A549 (cell line): ENCODE measurements around the gene DCPS. TPM values are rescaled to one million over a fixed set of nuclear protein-coding genes. Genes with fewer than 3 reads are reported as not detected.

Experiments used
- ATAC-seq, 2 experiments: fragments of 200-7000 bp in 1 of 2; fragments of >200 bp in 1 of 2; cut with Nextera tagmentation in 1 of 2; cut with Tn5 transposase in 1 of 2; 3 replicates each; pipeline versions ENCODE4 v1.8.0 to v1.9.1; 2018 to 2020; ENCODE audit warnings: mild to moderate bottlenecking in 1 of 2, moderate library complexity in 1 of 2
- CTCF ChIA-PET: fragments of 300-600 bp; sonication (Branson Sonifier 250); formaldehyde crosslinking; extraction: SDS; loops from one replicate; lab custom pipeline; 2021; ENCODE audit warnings: antibody characterized with exemption, inconsistent platforms; lab: Yijun Ruan, JAX
- POLR2A ChIA-PET: fragments of 350-600 bp; formaldehyde crosslinking; extraction: SDS; loops from one replicate; lab custom pipeline; 2021; ENCODE audit warnings: antibody characterized with exemption, inconsistent platforms; lab: Yijun Ruan, JAX
- DNase-seq, 2 experiments: peaks; one replicate each; pipeline versions ENCODE4 v3.0.0 to v3.0.0-alpha.2; 2011 to 2016; ENCODE audit warnings: low read depth in 1 of 2, low spot score in 1 of 2
- FAIRE-seq: peaks from 2 replicates; lab custom pipeline; 2011; peaks lifted over from hg19 to GRCh38; lab: Jason Lieb, UNC
- H3K27ac ChIP-seq, 2 experiments: fragments of >200 bp; sonication (Bioruptor Twin); formaldehyde crosslinking; 3 replicates each; pipeline ENCODE4 v1.5.1; 2016 to 2017
- H3K4me1 ChIP-seq: fragments of >200 bp; sonication (Bioruptor Twin); formaldehyde crosslinking; 3 replicates; pipeline ENCODE4 v1.6.1; 2016
- H3K4me2 ChIP-seq: fragments of >200 bp; sonication (Bioruptor Twin); formaldehyde crosslinking; 3 replicates; pipeline ENCODE4 v1.6.1; 2016
- H3K4me3 ChIP-seq: fragments of >200 bp; sonication (Bioruptor Twin); formaldehyde crosslinking; 3 replicates; pipeline ENCODE4 v1.5.1; 2016
- H3K9me3 ChIP-seq: fragments of >200 bp; sonication (Bioruptor Twin); formaldehyde crosslinking; 3 replicates; pipeline ENCODE4 v1.6.1; 2016
- BHLHE40 ChIP-seq: IDR thresholded peaks from 2 replicates; pipeline ENCODE4 v1.6.1; 2012; ENCODE audit warnings: low read depth, low read length, inconsistent platforms
- CBX8 ChIP-seq: fragments of 200-600 bp; sonication (generic); IDR thresholded peaks from 2 replicates; pipeline ENCODE4 v1.6.1; 2016
- CEBPB ChIP-seq, 2 experiments: fragments of >200 bp in 1 of 2; sonication (Bioruptor Twin) in 1 of 2; formaldehyde crosslinking in 1 of 2; IDR thresholded peaks; 2 replicates each; pipeline ENCODE4 v1.6.1; 2012 to 2016
- CHD2 ChIP-seq: fragments of 150-350 bp; IDR thresholded peaks from 2 replicates; pipeline ENCODE4 v1.6.1; 2014; ENCODE audit warnings: low read length; ENCODE audit not compliant: partially characterized antibody
- EHMT2 ChIP-seq: fragments of 200-600 bp; sonication (generic); IDR thresholded peaks from 2 replicates; pipeline ENCODE4 v1.6.1; 2016; ENCODE audit warnings: antibody characterized with exemption, low read depth, mild to moderate bottlenecking, moderate library complexity
- FOXS1 ChIP-seq: fragments of 250-450 bp; sonication (Bioruptor Pico); IDR thresholded peaks from 2 replicates; pipeline ENCODE4 v1.5.0; 2020; ENCODE audit warnings: mild to moderate bottlenecking, moderate library complexity
- HEYL ChIP-seq: fragments of 250-450 bp; sonication (Bioruptor Pico); IDR thresholded peaks from 2 replicates; pipeline ENCODE4 v1.8.0; 2021; ENCODE audit warnings: mild to moderate bottlenecking, moderate library complexity
- HOXA7 ChIP-seq: fragments of 250-450 bp; sonication (Bioruptor Pico); IDR thresholded peaks from 2 replicates; pipeline ENCODE4 v1.5.0; 2020; ENCODE audit warnings: mild to moderate bottlenecking, moderate library complexity
- HOXB13 ChIP-seq: fragments of 250-450 bp; sonication (Bioruptor Pico); IDR thresholded peaks from 2 replicates; pipeline ENCODE4 v1.5.0; 2020; ENCODE audit warnings: low read depth, mild to moderate bottlenecking, moderate library complexity
- JUN ChIP-seq, 2 experiments: fragments of >200 bp; sonication (Bioruptor Twin); formaldehyde crosslinking; IDR thresholded peaks; 2 replicates in 1 of 2; 3 replicates in 1 of 2; pipeline ENCODE4 v1.6.1; 2016 to 2017
- JUNB ChIP-seq: fragments of >200 bp; sonication (Bioruptor Twin); formaldehyde crosslinking; IDR thresholded peaks from 2 replicates; pipeline ENCODE4 v1.6.1; 2016
- KDM1A ChIP-seq: fragments of 200-600 bp; sonication (generic); IDR thresholded peaks from 2 replicates; pipeline ENCODE4 v1.6.1; 2016; ENCODE audit warnings: low read depth, mild to moderate bottlenecking
- MAFK ChIP-seq: fragments of 450-650 bp; IDR thresholded peaks from 2 replicates; pipeline ENCODE4 v1.6.1; 2014; ENCODE audit not compliant: partially characterized antibody
- MAZ ChIP-seq: fragments of 150-350 bp; IDR thresholded peaks from 2 replicates; pipeline ENCODE4 v1.6.1; 2014; ENCODE audit warnings: antibody characterized with exemption, low read depth, low read length, borderline replicate concordance
- MYC ChIP-seq: IDR thresholded peaks from 2 replicates; pipeline ENCODE4 v1.6.1; 2012; ENCODE audit warnings: mild to moderate bottlenecking, inconsistent platforms, low read length, improper control_type of control experiment, borderline replicate concordance
- NFE2L2 ChIP-seq: fragments of 150-350 bp; conservative IDR thresholded peaks from 2 replicates; pipeline ENCODE4 v1.6.1; 2014; ENCODE audit warnings: low read length
- NR3C1 ChIP-seq: fragments of >200 bp; sonication (Bioruptor Twin); formaldehyde crosslinking; IDR thresholded peaks from 3 replicates; pipeline ENCODE4 v1.6.1; 2017
- POLR2AphosphoS2 ChIP-seq: conservative IDR thresholded peaks from 2 replicates; pipeline ENCODE4 v1.6.1; 2012; ENCODE audit warnings: low read length, improper control_type of control experiment, inconsistent platforms
- RARB ChIP-seq: fragments of 250-450 bp; sonication (Bioruptor Pico); IDR thresholded peaks from 2 replicates; pipeline ENCODE4 v1.8.0; 2021; ENCODE audit warnings: mild to moderate bottlenecking, moderate library complexity
- SMC3 ChIP-seq: fragments of >200 bp; sonication (Bioruptor Twin); formaldehyde crosslinking; IDR thresholded peaks from 3 replicates; pipeline ENCODE4 v1.6.1; 2018; ENCODE audit warnings: inconsistent platforms
- SREBF2 ChIP-seq: fragments of 450-650 bp; IDR thresholded peaks from 2 replicates; pipeline ENCODE4 v1.6.1; 2014; ENCODE audit warnings: mild to moderate bottlenecking, moderate library complexity
- ZSCAN20 ChIP-seq: fragments of 250-450 bp; sonication (Bioruptor Pico); IDR thresholded peaks from 2 replicates; pipeline ENCODE4 v1.8.0; 2022; ENCODE audit warnings: mild to moderate bottlenecking, moderate library complexity
- WGBS: methylation state at CpG from one replicate; pipeline ENCODE4 v1.1.6; 2017; ENCODE audit errors: missing lambda C conversion rate; 5-methylcytosine and 5-hydroxymethylcytosine counted together
- polyA plus RNA-seq, 4 experiments: library from polyadenylated mRNA; depleted of rRNA in 3 of 4; stranded (reverse); fragments of >200 nt; fragmentation: RNase III in 1 of 4; extraction: RNeasy Plus Mini Kit Qiagen cat#74134 plus additional on column Dnase treatment in 1 of 4; gene quantifications; 2 replicates in 3 of 4; 3 replicates in 1 of 4; pipeline ENCODE4 v1.2.3, GENCODE V29; 2011 to 2017
- TF ChIP-seq, protein P1 (sequence below): IDR thresholded peaks from 2 replicates; pipeline ENCODE4 v1.6.1; 2012
- TF ChIP-seq, protein P2 (sequence below): fragments of >200 bp; sonication (Bioruptor Twin); formaldehyde crosslinking; IDR thresholded peaks from 2 replicates; pipeline ENCODE4 v1.6.1; 2016
- TF ChIP-seq, protein P3 (sequence below): fragments of 450-650 bp; IDR thresholded peaks from 2 replicates; pipeline ENCODE4 v1.6.1; 2014; ENCODE audit warnings: antibody characterized with exemption
- TF ChIP-seq, protein P4 (sequence below): IDR thresholded peaks from 2 replicates; pipeline ENCODE4 v1.6.1; 2012; ENCODE audit warnings: low read depth, borderline replicate concordance

DCPS gene
- polyA plus RNA-seq, 2 of the 4 experiments (the other 2 are of a cell fraction): 17.8 to 23.0 TPM

DNA sequence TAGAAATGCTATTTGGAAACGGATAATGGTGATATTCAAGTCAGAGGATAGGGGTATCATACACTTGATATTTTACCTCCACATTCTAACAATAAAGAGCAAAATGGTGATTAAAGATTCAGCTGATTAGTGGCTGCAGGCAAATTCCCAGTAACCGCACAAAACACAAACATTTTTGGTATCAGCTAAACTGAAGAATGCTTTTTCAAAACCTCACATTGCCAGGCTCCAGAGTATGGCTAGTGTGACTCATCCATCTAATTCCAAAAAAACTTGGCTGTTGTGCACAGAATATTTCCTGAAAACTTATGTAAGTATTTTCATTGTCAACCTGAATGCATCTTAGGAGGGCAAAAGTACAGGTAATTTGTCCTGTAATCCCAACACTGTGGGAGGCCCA is 46.1 kb upstream of the DCPS start:
- ATAC-seq (no peak), FAIRE-seq (no peak), DNase-seq (no peak)
- TF ChIP-seq, protein P1, sequence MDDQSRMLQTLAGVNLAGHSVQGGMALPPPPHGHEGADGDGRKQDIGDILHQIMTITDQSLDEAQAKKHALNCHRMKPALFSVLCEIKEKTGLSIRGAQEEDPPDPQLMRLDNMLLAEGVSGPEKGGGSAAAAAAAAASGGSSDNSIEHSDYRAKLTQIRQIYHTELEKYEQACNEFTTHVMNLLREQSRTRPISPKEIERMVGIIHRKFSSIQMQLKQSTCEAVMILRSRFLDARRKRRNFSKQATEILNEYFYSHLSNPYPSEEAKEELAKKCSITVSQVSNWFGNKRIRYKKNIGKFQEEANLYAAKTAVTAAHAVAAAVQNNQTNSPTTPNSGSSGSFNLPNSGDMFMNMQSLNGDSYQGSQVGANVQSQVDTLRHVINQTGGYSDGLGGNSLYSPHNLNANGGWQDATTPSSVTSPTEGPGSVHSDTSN: no peak
- no peak for TF ChIP-seq RARB
- TF ChIP-seq CBX8: no peak
- no peak for TF ChIP-seq POLR2AphosphoS2
- TF ChIP-seq JUNB: no peak
- TF ChIP-seq CHD2: no peak
- no peak for TF ChIP-seq BHLHE40
- no peak for TF ChIP-seq NFE2L2
- TF ChIP-seq KDM1A: no peak
- TF ChIP-seq FOXS1 (CRISPR knock-in tag): no peak
- no peak for TF ChIP-seq ZSCAN20 (CRISPR knock-in tag)
- TF ChIP-seq HOXA7 (CRISPR knock-in tag): no peak
- TF ChIP-seq MAZ: no peak
- TF ChIP-seq HEYL (CRISPR knock-in tag): no peak
- Histone ChIP-seq H3K4me2 (no peak overlapping the region), H3K4me1 (no peaks in the 10 kb centered on the region), H3K4me3 (no peak overlapping the region), H3K9me3 (no peaks in the 10 kb centered on the region), H3K27ac (no peak overlapping the region)
- ChIA-PET POLR2A (no interaction called here), CTCF (no interaction called here)
- 92% methylated on average over 2 of the region's 2 CpGs for WGBS

DNA sequence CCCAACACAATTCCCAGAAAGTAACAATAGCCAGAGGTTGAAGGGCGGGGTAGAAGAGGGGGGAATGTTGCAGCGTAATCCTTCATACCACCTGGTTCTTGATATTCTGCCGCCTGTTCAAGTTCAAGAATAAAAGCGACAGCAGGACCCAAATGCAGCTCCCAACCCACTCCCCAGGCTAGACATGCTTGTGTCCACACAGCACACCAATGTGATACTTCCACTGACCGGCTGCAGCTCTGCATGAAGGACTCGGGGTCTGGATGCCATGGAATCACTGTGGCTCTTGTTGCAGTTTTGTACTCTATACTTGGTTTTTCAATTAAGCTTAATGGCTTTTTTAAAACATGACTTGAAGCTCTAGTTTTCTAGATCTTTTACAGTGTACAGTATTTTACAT is 41.6 kb upstream of the DCPS start:
- Histone ChIP-seq H3K4me1 (peaks cover under 1% of the 10 kb centered on the region; the same call in 1 of the 3 replicates), H3K27ac (no peak overlapping the region), H3K4me2 (no peak overlapping the region), H3K9me3 (no peaks in the 10 kb centered on the region), H3K4me3 (no peak overlapping the region)
- FAIRE-seq (no peak), ATAC-seq (no peak), DNase-seq (no peak)
- 96% methylated on average over 6 of the region's 6 CpGs for WGBS
- TF ChIP-seq, protein P2, sequence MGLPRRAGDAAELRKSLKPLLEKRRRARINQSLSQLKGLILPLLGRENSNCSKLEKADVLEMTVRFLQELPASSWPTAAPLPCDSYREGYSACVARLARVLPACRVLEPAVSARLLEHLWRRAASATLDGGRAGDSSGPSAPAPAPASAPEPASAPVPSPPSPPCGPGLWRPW: no peak
- TF ChIP-seq CEBPB (IDR thresholded peaks at IDR 0.05) (no peak), SMC3 (no peak), EHMT2 (no peak)
- POLR2A ChIA-PET: no interaction called here
- CTCF ChIA-PET: interaction anchor here (1.0 kb wide), 1 partner anchor 12 kb away, joined by 5 read pairs; no protein-coding TSS in a partner anchor

DNA sequence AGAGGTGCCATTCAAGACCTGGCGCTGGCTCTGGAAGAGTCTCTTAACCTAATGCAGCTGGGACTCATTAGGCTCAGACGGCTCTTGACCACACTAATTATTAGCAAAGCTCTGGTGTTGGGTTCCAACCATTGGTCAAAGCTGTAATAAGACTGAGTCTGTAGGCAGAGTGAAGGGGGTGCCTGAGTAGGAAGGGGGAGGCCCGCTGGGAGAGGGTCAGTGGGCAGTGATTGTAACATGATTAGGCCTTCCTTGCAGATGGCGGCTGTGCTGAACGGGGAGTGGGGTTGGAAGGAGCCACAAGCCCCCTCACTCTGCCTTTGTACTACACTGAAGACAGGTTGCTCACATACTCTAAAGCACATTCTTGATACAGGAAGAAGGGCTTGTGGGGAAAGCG is 40.4 kb upstream of the DCPS start:
- FAIRE-seq (no peak), ATAC-seq (no peak)
- no peak overlapping the region for H3K4me3 ChIP-seq
- CTCF ChIA-PET: no interaction called here
- TF ChIP-seq NR3C1: no peak
- TF ChIP-seq MAZ: no peak
- no peak for TF ChIP-seq MYC
- TF ChIP-seq, protein P3, sequence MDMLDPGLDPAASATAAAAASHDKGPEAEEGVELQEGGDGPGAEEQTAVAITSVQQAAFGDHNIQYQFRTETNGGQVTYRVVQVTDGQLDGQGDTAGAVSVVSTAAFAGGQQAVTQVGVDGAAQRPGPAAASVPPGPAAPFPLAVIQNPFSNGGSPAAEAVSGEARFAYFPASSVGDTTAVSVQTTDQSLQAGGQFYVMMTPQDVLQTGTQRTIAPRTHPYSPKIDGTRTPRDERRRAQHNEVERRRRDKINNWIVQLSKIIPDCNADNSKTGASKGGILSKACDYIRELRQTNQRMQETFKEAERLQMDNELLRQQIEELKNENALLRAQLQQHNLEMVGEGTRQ: no peak
- no peak for TF ChIP-seq MAFK
- no peak for TF ChIP-seq CBX8
- no peak for TF ChIP-seq JUN (IDR thresholded peaks at IDR 0.05)
- TF ChIP-seq FOXS1 (CRISPR knock-in tag): no peak
- TF ChIP-seq, protein P4, sequence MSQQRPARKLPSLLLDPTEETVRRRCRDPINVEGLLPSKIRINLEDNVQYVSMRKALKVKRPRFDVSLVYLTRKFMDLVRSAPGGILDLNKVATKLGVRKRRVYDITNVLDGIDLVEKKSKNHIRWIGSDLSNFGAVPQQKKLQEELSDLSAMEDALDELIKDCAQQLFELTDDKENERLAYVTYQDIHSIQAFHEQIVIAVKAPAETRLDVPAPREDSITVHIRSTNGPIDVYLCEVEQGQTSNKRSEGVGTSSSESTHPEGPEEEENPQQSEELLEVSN: no peak
- no peak for TF ChIP-seq NFE2L2
- TF ChIP-seq SREBF2: no peak
- TF ChIP-seq HOXB13: no peak
- no peak for TF ChIP-seq RARB
- TF ChIP-seq CHD2: no peak
- TF ChIP-seq CEBPB (IDR thresholded peaks at IDR 0.05): no peak
- no peak for TF ChIP-seq BHLHE40
- TF ChIP-seq, all 56 proteins: peak for 0
- no peak overlapping the region for H3K27ac ChIP-seq
- H3K9me3 ChIP-seq: no peaks in the 10 kb centered on the region
- DNase-seq: no peak
- POLR2A ChIA-PET: no interaction called here
- H3K4me1 ChIP-seq: peaks cover 6% of the 10 kb centered on the region; the same call in 1 of the 3 replicates
- no peak overlapping the region for H3K4me2 ChIP-seq
- 91% methylated on average over 5 of the region's 6 CpGs for WGBS
